Endodermal cell (in vitro differentiated cells): ENCODE data around the gene PDE6D. TPM values are rescaled to one million over a fixed set of nuclear protein-coding genes. Genes with fewer than 3 reads are reported as not detected.
A peak's percentile ranks its signal among the peaks of the same experiment; 100 is the strongest.

Experiments
- DNase-seq: peaks from one replicate; pipeline ENCODE4 v3.0.0-alpha.2; 2017
- H3K27ac ChIP-seq: 2 replicates; pipeline ENCODE4 v1.5.1; 2013; ENCODE audit warnings: mild to moderate bottlenecking, low read depth, low read length, moderate library complexity
- H3K27me3 ChIP-seq: 2 replicates; pipeline ENCODE4 v1.6.1; 2013; ENCODE audit warnings: mild to moderate bottlenecking, low read length, moderate library complexity; ENCODE audit not compliant: insufficient read depth, control insufficient read depth, poor library complexity, severe bottlenecking
- H3K36me3 ChIP-seq: 2 replicates; pipeline ENCODE4 v1.7.0; 2013; ENCODE audit warnings: mild to moderate bottlenecking, low read length, moderate library complexity; ENCODE audit not compliant: control insufficient read depth, insufficient read depth
- H3K4me1 ChIP-seq: one replicate; pipeline ENCODE4 v1.7.0; 2013; ENCODE audit warnings: low read length; ENCODE audit not compliant: control insufficient read depth, insufficient read depth
- H3K4me3 ChIP-seq: 2 replicates; pipeline ENCODE4 v1.5.1; 2013; ENCODE audit warnings: mild to moderate bottlenecking, low read length, moderate library complexity
- H3K9ac ChIP-seq: 2 replicates; pipeline ENCODE4 v1.6.1; 2013; ENCODE audit warnings: mild to moderate bottlenecking, low read length, moderate library complexity; ENCODE audit not compliant: poor library complexity, severe bottlenecking; ENCODE audit errors: extremely low read depth
- H3K9me3 ChIP-seq: 2 replicates; pipeline ENCODE4 v1.6.1; 2013; ENCODE audit warnings: mild to moderate bottlenecking, low read length, moderate library complexity; ENCODE audit not compliant: control insufficient read depth
- H3K27ac Mint-ChIP-seq: 2 replicates; pipeline ENCODE4 v1.8.0; 2020; ENCODE audit warnings: mixed read lengths
- H3K27me3 Mint-ChIP-seq: 2 replicates; pipeline ENCODE4 v1.8.0; 2021; ENCODE audit warnings: mild to moderate bottlenecking, mixed read lengths; ENCODE audit not compliant: insufficient read depth
- H3K36me3 Mint-ChIP-seq: 2 replicates; pipeline ENCODE4 v1.8.0; 2020; ENCODE audit warnings: low read depth, mixed read lengths
- H3K4me1 Mint-ChIP-seq: 2 replicates; pipeline ENCODE4 v1.8.0; 2020; ENCODE audit warnings: mixed read lengths
- H3K4me3 Mint-ChIP-seq: 2 replicates; pipeline ENCODE4 v1.8.0; 2020; ENCODE audit warnings: mild to moderate bottlenecking, moderate library complexity, mixed read lengths
- H3K9me3 Mint-ChIP-seq: 2 replicates; pipeline ENCODE4 v1.8.0; 2020; ENCODE audit warnings: mild to moderate bottlenecking, mixed read lengths
- whole genome bisulfite sequencing, 2 experiments: methylation state at CpG; one replicate each; pipeline versions ENCODE4 v1.1.5 to v1.1.7; 2013; ENCODE audit warnings: missing lambda C conversion rate in 2 of 2, mixed read lengths in 1 of 2; ENCODE audit not compliant: insufficient coverage in 1 of 2, insufficient read length in 1 of 2; 5-methylcytosine and 5-hydroxymethylcytosine counted together
- total RNA-seq, 2 donors: library from RNA; stranded (reverse); fragmentation: NEBNext Ultra II Directional in 1 of 2; extraction: Animal tissue kit (Norgen Biotek cat#: 25700) in 1 of 2; gene quantifications; 2 replicates in 1 of 2; 3 replicates in 1 of 2; pipeline ENCODE4 v1.2.1, GENCODE V29; 2021
- TF ChIP-seq, protein P1 (sequence below): fragments of 200-600 bp; sonication (generic); conservative IDR thresholded peaks from 2 replicates; pipeline ENCODE4 v1.5.0; 2021; ENCODE audit warnings: antibody characterized with exemption, mild to moderate bottlenecking

PDE6D gene
- total RNA-seq, 2 donors from 2014 or later: 24.7 to 25.5 TPM

DNA sequence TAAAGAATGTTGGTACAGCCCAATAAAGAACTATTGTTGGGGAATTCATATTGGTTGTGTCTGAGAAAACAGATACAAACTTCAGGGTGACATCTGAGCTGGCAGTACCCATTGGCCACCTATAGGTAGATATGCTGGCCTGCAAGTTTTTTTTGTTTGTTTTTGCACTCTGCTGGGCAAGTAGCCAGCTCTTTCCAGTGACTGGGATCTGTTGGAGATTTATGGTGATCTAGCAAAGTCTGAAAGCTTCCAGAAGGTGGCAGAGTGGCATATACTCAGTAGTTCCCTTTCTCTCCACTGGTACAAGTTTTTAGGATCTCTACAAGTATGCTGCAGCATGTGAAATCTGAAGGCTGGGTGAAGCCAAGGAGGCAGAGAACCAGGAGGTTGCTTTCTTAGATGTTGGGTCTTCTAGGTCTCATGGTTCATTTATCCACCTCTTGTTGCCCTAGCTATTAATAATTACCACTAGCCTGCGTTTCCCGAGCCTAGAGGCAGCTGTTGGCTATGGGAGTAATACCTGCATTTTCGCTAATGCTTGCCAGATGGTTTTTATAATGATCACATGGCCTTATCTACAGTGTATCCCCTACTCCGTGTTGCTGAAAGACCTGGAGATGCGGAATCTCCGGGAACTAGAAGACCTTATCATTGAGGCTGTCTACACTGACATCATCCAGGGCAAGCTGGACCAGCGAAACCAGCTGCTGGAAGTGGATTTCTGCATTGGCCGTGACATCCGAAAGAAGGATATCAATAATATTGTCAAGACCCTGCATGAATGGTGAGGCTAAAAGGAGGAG is 14.6 kb upstream of the PDE6D start:
- peaks cover 70% of the 10 kb centered on the region for H3K36me3 ChIP-seq
- H3K27ac ChIP-seq: no peak overlapping the region
- TF ChIP-seq, protein P1, sequence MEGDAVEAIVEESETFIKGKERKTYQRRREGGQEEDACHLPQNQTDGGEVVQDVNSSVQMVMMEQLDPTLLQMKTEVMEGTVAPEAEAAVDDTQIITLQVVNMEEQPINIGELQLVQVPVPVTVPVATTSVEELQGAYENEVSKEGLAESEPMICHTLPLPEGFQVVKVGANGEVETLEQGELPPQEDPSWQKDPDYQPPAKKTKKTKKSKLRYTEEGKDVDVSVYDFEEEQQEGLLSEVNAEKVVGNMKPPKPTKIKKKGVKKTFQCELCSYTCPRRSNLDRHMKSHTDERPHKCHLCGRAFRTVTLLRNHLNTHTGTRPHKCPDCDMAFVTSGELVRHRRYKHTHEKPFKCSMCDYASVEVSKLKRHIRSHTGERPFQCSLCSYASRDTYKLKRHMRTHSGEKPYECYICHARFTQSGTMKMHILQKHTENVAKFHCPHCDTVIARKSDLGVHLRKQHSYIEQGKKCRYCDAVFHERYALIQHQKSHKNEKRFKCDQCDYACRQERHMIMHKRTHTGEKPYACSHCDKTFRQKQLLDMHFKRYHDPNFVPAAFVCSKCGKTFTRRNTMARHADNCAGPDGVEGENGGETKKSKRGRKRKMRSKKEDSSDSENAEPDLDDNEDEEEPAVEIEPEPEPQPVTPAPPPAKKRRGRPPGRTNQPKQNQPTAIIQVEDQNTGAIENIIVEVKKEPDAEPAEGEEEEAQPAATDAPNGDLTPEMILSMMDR: peak; percentile 66
- no peak overlapping the region for H3K9ac ChIP-seq
- Mint-ChIP-seq H3K36me3 (peaks cover 54% of the 10 kb centered on the region), H3K4me3 (no peak overlapping the region), H3K27ac (no peak overlapping the region), H3K9me3 (no peaks in the 10 kb centered on the region), H3K27me3 (no peaks in the 10 kb centered on the region), H3K4me1 (no peaks in the 10 kb centered on the region)
- no peak overlapping the region for H3K4me3 ChIP-seq
- no peaks in the 10 kb centered on the region for H3K9me3 ChIP-seq
- no peak for DNase-seq
- WGBS, 2 experiments: 94 to 98% methylated on average over 9 of the region's 9 CpGs
- no peaks in the 10 kb centered on the region for H3K4me1 ChIP-seq
- H3K27me3 ChIP-seq: no peaks in the 10 kb centered on the region

- Mint-ChIP-seq H3K4me3 (no peak overlapping the region), H3K36me3 (peaks cover 56% of the 10 kb centered on the region), H3K27ac (no peak overlapping the region), H3K27me3 (no peaks in the 10 kb centered on the region), H3K9me3 (no peaks in the 10 kb centered on the region), H3K4me1 (no peaks in the 10 kb centered on the region)
- DNase-seq: no peak
- WGBS, 2 experiments: 90 to 97% methylated on average over 1 to 3 of the region's 3 CpGs
- Histone ChIP-seq H3K4me1 (no peaks in the 10 kb centered on the region), H3K27ac (no peak overlapping the region), H3K9me3 (no peaks in the 10 kb centered on the region), H3K9ac (no peak overlapping the region), H3K4me3 (no peak overlapping the region), H3K27me3 (no peaks in the 10 kb centered on the region), H3K36me3 (peaks cover 70% of the 10 kb centered on the region)
- TF ChIP-seq, protein P1: no peak
Measured at GRCh38 chr2:231794383-231794782, 13.3 kb upstream of the PDE6D start.

DNA sequence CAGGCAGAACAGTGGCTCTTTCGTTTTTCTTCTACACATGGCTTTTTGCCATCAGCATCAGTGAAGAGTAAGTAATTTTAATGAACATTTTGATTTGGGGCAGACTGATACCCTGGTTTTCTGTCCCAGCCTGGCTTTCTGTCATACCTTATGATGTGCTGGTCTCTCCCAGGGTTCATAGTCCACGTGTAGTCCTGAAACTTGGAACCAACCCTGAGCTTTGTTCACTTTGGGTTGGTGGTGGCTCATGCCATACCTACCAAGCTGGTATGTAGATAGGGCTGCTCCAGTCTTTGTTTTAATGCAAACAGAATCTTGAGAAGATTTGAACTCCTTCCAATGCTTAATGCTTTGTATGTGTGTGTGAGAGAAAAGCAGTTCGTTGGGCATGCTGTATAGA is 10.0 kb upstream of the PDE6D start:
- H3K27me3 Mint-ChIP-seq: no peaks in the 10 kb centered on the region

More for the DNA sequence above, 10.0 kb upstream of the PDE6D start:
- H3K4me3 ChIP-seq: no peak overlapping the region
- WGBS, 2 experiments: 88 to 100% methylated on average over 2 to 3 of the region's 3 CpGs
- H3K9me3 ChIP-seq: no peaks in the 10 kb centered on the region
- Mint-ChIP-seq H3K9me3 (no peaks in the 10 kb centered on the region), H3K4me3 (no peak overlapping the region), H3K36me3 (peaks cover 37% of the 10 kb centered on the region), H3K27ac (peak overlapping the region; percentile 31), H3K4me1 (peaks cover 9% of the 10 kb centered on the region)
- peaks cover 59% of the 10 kb centered on the region for H3K36me3 ChIP-seq
- peaks cover 9% of the 10 kb centered on the region for H3K4me1 ChIP-seq
- no peak for DNase-seq
- TF ChIP-seq, protein P1: no peak
- H3K27me3 ChIP-seq: no peaks in the 10 kb centered on the region
- no peak overlapping the region for H3K9ac ChIP-seq
- no peak overlapping the region for H3K27ac ChIP-seq
